ENCODE data around the gene SNCA.

The SNCA gene

GRCh38 chr4:89703829-89704590 is 133.0 kb downstream of the SNCA start:
- TF ChIP-seq CTCF (IDR thresholded peaks at IDR 0.05; ENCODE audit: control insufficient read depth, insufficient read depth, low read depth, low read length, missing control alignments), result no peak

GRCh38 chr4:89700766-89701423 is 136.1 kb downstream of the SNCA start:
- TF ChIP-seq CTCF (IDR thresholded peaks at IDR 0.05; ENCODE audit: control insufficient read depth, insufficient read depth, low read depth, low read length, missing control alignments), result no peak
- no peak for DNase-seq (ENCODE audit: low read depth)
- H3K4me3 ChIP-seq (ENCODE audit: control insufficient read depth, low read depth, low read length), result no peak overlapping the region

More at GRCh38 chr4:89703829-89704590, 133.0 kb downstream of the SNCA start:
- no peak for DNase-seq (ENCODE audit: low read depth)
- H3K4me3 ChIP-seq (ENCODE audit: control insufficient read depth, low read depth, low read length), result no peak overlapping the region

- no peak for DNase-seq (ENCODE audit: low read depth)
- TF ChIP-seq CTCF (IDR thresholded peaks at IDR 0.05; ENCODE audit: control insufficient read depth, insufficient read depth, low read depth, low read length, missing control alignments), result no peak
- H3K4me3 ChIP-seq (ENCODE audit: control insufficient read depth, low read depth, low read length), result no peak overlapping the region
These were observed 151.3 kb downstream of the SNCA start for GRCh38 chr4:89685690-89686089.

- no peak for DNase-seq (ENCODE audit: low read depth)
- TF ChIP-seq CTCF (IDR thresholded peaks at IDR 0.05; ENCODE audit: control insufficient read depth, insufficient read depth, low read depth, low read length, missing control alignments), result no peak
- no peak overlapping the region for H3K4me3 ChIP-seq (ENCODE audit: control insufficient read depth, low read depth, low read length)
These were observed 151.7 kb downstream of the SNCA start for GRCh38 chr4:89685277-89685676.

GRCh38 chr4:89684536-89684935 is 152.4 kb downstream of the SNCA start:
- no peak for TF ChIP-seq CTCF (IDR thresholded peaks at IDR 0.05; ENCODE audit: control insufficient read depth, insufficient read depth, low read depth, low read length, missing control alignments)
- DNase-seq (ENCODE audit: low read depth), result no peak
- H3K4me3 ChIP-seq (ENCODE audit: control insufficient read depth, low read depth, low read length), result no peak overlapping the region

GRCh38 chr4:89682808-89683207 is 154.2 kb downstream of the SNCA start:
- no peak for DNase-seq (ENCODE audit: low read depth)
- no peak for TF ChIP-seq CTCF (IDR thresholded peaks at IDR 0.05; ENCODE audit: control insufficient read depth, insufficient read depth, low read depth, low read length, missing control alignments)
- H3K4me3 ChIP-seq (ENCODE audit: control insufficient read depth, low read depth, low read length), result no peak overlapping the region

Data from AG09309 (cell line).